Upper lobe of left lung (tissue), 6 donors: ENCODE data around the gene SLC19A1. TPM values are rescaled to one million over a fixed set of nuclear protein-coding genes. Genes with fewer than 3 reads are reported as not detected.
A peak's percentile ranks its signal among the peaks of the same experiment; 100 is the strongest.

Source experiments
- ATAC-seq, 2 donors: fragments of 200-7000 bp; cut with Tn5 transposase; one replicate each; pipeline ENCODE4 v1.9.1; 2022; ENCODE audit warnings: mild to moderate bottlenecking in 2 of 2, moderate library complexity in 2 of 2; ENCODE audit not compliant: low FRiP score in 2 of 2
- DNase-seq, 2 donors: peaks; one replicate each; pipeline ENCODE4 v3.0.0-alpha.2; 2019 to 2020
- H3K27ac ChIP-seq, 4 donors: fragments of 200-600 bp; sonication (generic); one replicate each; pipeline ENCODE4 v1.5.1; 2016 to 2019
- H3K27me3 ChIP-seq, 4 donors: fragments of 200-600 bp; sonication (generic); one replicate each; pipeline ENCODE4 v1.5.1; 2017 to 2019
- H3K36me3 ChIP-seq, 4 donors: fragments of 200-600 bp; sonication (generic); one replicate each; pipeline ENCODE4 v1.5.1; 2016 to 2019
- H3K4me1 ChIP-seq, 4 donors: fragments of 200-600 bp; sonication (generic); one replicate each; pipeline ENCODE4 v1.5.1; 2018 to 2019
- H3K4me3 ChIP-seq, 4 donors: fragments of 200-600 bp; sonication (generic); one replicate each; pipeline ENCODE4 v1.5.1; 2017 to 2019; ENCODE audit warnings: mild to moderate bottlenecking in 2 of 4, moderate library complexity in 1 of 4
- H3K9me3 ChIP-seq, 4 donors: fragments of 200-600 bp; sonication (generic); one replicate each; pipeline ENCODE4 v1.5.1; 2018 to 2019
- EP300 ChIP-seq, 4 donors: sonication (generic); formaldehyde crosslinking; IDR thresholded peaks; one replicate each; pipeline ENCODE4 v1.5.1; 2017; ENCODE audit warnings: antibody characterized with exemption in 4 of 4, control low read depth in 2 of 4
- POLR2A ChIP-seq, 4 donors: fragments of 450-650 bp; IDR thresholded peaks; one replicate each; pipeline ENCODE4 v1.5.1; 2016 to 2017; ENCODE audit warnings: antibody characterized with exemption in 4 of 4, mild to moderate bottlenecking in 2 of 4
- POLR2AphosphoS5 ChIP-seq, 2 donors: sonication (generic); formaldehyde crosslinking; IDR thresholded peaks; one replicate each; pipeline ENCODE4 v1.5.1; 2017; ENCODE audit warnings: antibody characterized with exemption in 2 of 2
- WGBS, 2 donors: methylation state at CpG; one replicate each; pipeline ENCODE4 v1.1.5; 2017 to 2018; 5-methylcytosine and 5-hydroxymethylcytosine counted together
- total RNA-seq, 6 donors: library from RNA; depleted of rRNA in 4 of 6; stranded (reverse); fragments of >200 nt in 4 of 6; gene quantifications; one replicate each; pipeline versions ENCODE4 v1.1.0 to v1.2.1, GENCODE V29; 2016 to 2021
- TF ChIP-seq, protein P1 (sequence below), 6 experiments: fragments of 450-650 bp in 4 of 6; fragments of 200-600 bp in 2 of 6; sonication (generic) in 2 of 6; IDR thresholded peaks; one replicate each; pipeline ENCODE4 v1.5.1; 2016 to 2019; ENCODE audit warnings: antibody characterized with exemption in 6 of 6
- donor health status: DM: no; HTN: no; CAD: no; lungs with moderate emphysema.
- donor health status: DM: no; HTN: yes; CAD: no; lungs with severe emphysema.

Gene SLC19A1
- total RNA-seq, 6 donors from 2014 or later = 36.4 to 75.6 (median 49.9) TPM

DNA sequence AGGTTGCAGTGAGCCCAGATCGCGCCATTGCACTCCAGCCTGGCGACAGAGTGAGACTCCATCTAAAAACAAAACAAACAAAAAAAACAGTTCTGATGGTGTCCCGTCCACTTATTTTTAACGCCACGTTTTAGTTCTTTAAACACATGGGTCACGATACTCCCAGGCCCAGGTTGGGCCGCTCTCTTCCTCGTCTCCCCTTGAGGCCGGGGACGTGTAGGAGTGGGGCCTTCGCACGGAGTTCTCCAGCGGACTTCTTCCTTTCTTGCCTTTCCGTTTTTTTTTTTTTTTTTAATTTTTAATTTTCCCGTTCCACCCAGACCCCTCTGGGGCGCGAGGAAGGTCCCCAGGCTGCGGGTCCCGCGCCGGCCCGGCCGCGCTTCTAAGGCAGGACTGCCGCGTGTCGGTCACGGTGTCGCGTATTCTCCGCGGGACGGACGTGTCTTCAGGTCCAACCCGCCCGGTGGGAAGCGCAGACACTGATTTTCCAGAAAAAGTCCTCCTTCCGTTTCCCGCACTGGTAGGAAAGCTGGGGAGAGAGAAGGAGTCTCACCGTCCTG lies 47.5 kb upstream of the SLC19A1 start:
- TF ChIP-seq POLR2AphosphoS5 (IDR thresholded peaks at IDR 0.05) (no peak), POLR2A (IDR thresholded peaks at IDR 0.05) (no peak), EP300 (IDR thresholded peaks at IDR 0.05) (no peak)
- TF ChIP-seq, protein P1, sequence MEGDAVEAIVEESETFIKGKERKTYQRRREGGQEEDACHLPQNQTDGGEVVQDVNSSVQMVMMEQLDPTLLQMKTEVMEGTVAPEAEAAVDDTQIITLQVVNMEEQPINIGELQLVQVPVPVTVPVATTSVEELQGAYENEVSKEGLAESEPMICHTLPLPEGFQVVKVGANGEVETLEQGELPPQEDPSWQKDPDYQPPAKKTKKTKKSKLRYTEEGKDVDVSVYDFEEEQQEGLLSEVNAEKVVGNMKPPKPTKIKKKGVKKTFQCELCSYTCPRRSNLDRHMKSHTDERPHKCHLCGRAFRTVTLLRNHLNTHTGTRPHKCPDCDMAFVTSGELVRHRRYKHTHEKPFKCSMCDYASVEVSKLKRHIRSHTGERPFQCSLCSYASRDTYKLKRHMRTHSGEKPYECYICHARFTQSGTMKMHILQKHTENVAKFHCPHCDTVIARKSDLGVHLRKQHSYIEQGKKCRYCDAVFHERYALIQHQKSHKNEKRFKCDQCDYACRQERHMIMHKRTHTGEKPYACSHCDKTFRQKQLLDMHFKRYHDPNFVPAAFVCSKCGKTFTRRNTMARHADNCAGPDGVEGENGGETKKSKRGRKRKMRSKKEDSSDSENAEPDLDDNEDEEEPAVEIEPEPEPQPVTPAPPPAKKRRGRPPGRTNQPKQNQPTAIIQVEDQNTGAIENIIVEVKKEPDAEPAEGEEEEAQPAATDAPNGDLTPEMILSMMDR (IDR thresholded peaks at IDR 0.05) = no peak
- ATAC-seq (no peak), DNase-seq (no peak)

DNA sequence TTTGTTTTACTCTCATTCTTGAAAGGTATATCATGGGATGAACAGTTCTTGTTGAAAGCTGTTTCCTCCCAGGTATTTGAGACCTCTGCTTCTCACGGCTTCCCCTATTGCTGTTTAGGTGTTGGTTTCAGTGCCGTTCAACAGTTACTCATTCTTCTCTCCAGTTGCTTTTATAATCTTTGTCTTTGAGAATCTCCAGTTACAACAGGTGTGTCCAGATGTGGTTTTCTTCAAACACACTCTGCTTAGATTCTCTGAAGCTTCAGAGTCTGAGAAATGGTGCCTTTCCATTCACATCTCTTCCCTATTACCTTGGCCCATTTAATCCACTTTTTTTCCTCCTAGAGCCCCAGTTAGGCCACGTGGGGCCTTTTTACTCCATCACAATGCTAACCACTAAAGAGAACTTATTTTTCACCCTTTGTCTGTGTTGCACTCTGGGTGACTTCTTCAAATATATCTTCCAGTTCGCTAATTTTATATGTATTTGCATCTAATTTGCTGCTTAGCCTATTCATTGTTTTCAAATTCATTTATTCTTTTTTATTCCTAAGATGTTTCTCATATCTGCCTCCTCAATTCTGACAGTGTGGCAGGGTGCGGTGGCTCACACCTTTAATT lies 46.7 kb upstream of the SLC19A1 start:
- Histone ChIP-seq H3K27me3 (peaks cover 0 to 7% (median 3%) of the 10 kb centered on the region in 4 donors), H3K36me3 (no peaks in the 10 kb centered on the region), H3K4me3 (no peak overlapping the region), H3K27ac (no peak overlapping the region), H3K4me1 (peaks cover 4 to 20% (median 17%) of the 10 kb centered on the region in 4 donors), H3K9me3 (peaks cover 8 to 27% (median 19%) of the 10 kb centered on the region in 4 donors)
- DNase-seq (no peak), ATAC-seq (no peak)
- 83 to 89% methylated on average over 5 of the region's 5 CpGs for WGBS, 2 donors
- no peak for TF ChIP-seq EP300 (IDR thresholded peaks at IDR 0.05)
- no peak for TF ChIP-seq POLR2AphosphoS5 (IDR thresholded peaks at IDR 0.05)
- TF ChIP-seq POLR2A (IDR thresholded peaks at IDR 0.05) = no peak
- TF ChIP-seq, protein P1 (IDR thresholded peaks at IDR 0.05) = no peak

More for the DNA sequence above, 47.5 kb upstream of the SLC19A1 start:
- Histone ChIP-seq H3K27me3 (peaks cover 0 to 7% (median 3%) of the 10 kb centered on the region in 4 donors), H3K27ac (peak overlapping the region in 1 of 4 donors; percentile 30), H3K9me3 (peaks cover 8 to 27% (median 19%) of the 10 kb centered on the region in 4 donors), H3K4me3 (peak overlapping the region in 3 of 4 donors; percentile 47 to 54 (median 50)), H3K36me3 (no peaks in the 10 kb centered on the region), H3K4me1 (peaks cover 4 to 20% (median 17%) of the 10 kb centered on the region in 4 donors)
- 42 to 47% methylated on average over 37 to 40 of the region's 41 CpGs for WGBS, 2 donors

DNA sequence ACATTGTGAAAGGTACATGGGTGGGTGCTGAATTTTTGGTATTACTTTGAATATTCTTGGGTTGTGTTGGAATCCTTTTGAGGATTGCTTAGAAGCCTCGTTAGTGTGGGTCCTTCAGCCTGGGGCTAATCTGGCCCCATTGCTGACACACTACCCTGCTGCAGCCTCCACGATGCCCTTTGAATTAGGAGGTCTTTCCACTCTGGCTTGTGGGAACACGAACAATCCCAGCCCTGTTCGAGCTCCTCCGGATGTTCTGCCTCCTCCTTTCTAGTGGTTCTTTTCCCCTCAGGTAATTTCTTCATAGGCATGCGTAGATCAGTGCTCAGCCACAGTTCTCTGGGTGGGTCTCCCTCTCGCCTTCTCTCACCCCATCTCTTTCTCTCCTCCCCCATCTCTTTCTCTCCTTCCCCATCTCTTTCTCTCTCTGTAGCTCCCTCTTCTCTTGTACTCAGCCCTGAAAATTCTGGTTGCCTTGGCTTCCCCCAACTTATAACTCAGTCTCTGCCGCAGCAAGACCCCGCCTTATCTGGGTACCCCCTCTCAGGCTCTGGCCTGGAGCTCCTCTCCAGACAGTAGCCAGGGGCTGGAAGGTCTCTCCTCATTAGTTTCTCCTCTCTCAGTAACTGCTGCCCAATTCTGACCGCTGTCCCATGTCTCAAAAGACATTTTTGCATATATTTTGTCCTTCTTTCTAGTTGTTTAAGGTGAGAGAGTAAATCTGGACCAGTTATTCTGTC lies 46.0 kb upstream of the SLC19A1 start:
- Histone ChIP-seq H3K27me3 (peaks cover 0 to 7% (median 3%) of the 10 kb centered on the region in 4 donors), H3K27ac (no peak overlapping the region), H3K9me3 (peaks cover 8 to 27% (median 19%) of the 10 kb centered on the region in 4 donors), H3K36me3 (no peaks in the 10 kb centered on the region), H3K4me3 (no peak overlapping the region), H3K4me1 (peaks cover 4 to 23% (median 17%) of the 10 kb centered on the region in 4 donors)
- ATAC-seq (no peak), DNase-seq (no peak)
- WGBS, 2 donors = 91 to 94% methylated on average over 10 of the region's 10 CpGs
- TF ChIP-seq EP300 (IDR thresholded peaks at IDR 0.05) = no peak
- no peak for TF ChIP-seq POLR2A (IDR thresholded peaks at IDR 0.05)
- TF ChIP-seq POLR2AphosphoS5 (IDR thresholded peaks at IDR 0.05) = no peak
- TF ChIP-seq, protein P1 (IDR thresholded peaks at IDR 0.05) = no peak

DNA sequence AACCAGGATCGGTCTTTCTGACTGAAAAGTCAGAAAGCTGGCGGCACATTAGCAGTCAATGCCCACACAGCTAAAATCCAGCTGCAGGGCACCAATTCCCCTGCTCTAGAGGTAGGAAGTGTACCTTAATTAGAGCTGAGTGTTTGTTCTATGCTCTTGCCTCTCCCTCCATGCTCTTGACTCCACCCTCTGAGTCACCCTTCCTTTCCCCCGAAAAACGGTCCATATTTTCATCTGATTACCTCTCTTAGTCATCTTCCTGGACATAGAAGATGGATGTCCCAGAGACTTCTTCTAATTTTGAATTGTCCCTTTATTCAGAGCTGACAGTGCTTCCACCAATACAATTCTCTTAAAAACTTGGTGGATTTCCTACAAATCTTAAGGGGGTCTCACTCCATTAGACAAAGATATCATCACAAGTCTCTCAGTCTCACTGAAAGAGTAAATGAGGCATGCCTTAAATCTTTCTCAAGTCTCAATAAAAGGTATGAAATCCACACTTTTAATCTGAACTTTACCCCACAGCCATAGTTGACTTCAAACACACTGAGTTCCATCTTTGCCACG lies 44.1 kb upstream of the SLC19A1 start:
- WGBS, 2 donors = 71 to 74% methylated on average over 5 of the region's 5 CpGs
- Histone ChIP-seq H3K4me3 (no peak overlapping the region), H3K4me1 (peaks cover 4 to 20% (median 16%) of the 10 kb centered on the region in 4 donors), H3K27ac (no peak overlapping the region), H3K36me3 (no peaks in the 10 kb centered on the region), H3K27me3 (peaks cover 0 to 7% (median 3%) of the 10 kb centered on the region in 4 donors), H3K9me3 (peaks cover 8 to 27% (median 19%) of the 10 kb centered on the region in 4 donors)
- DNase-seq (no peak), ATAC-seq (no peak)
- TF ChIP-seq, protein P1 (IDR thresholded peaks at IDR 0.05) = no peak
- TF ChIP-seq POLR2A (IDR thresholded peaks at IDR 0.05) (no peak), EP300 (IDR thresholded peaks at IDR 0.05) (no peak)
